ENCODE data around the gene TCOF1.

GRCh38 chr5:150376799-150377771, 19.6 kb downstream of the TCOF1 start:
- no peak for TF ChIP-seq CTCF (IDR thresholded peaks at IDR 0.05)
- TF ChIP-seq POLR2AphosphoS5 (IDR thresholded peaks at IDR 0.05) = no peak
- TF ChIP-seq POLR2A (IDR thresholded peaks at IDR 0.05) = no peak

Data from prostate gland (tissue), 2 donors.